Left cardiac atrium (tissue), 4 donors: Measurements from ENCODE around the gene PIAS2. TPM values are rescaled to one million over a fixed set of nuclear protein-coding genes. Genes with fewer than 3 reads are reported as not detected.
"Not testable (repeated sequence)": the region's sequence is repeated elsewhere in the genome, so short reads cannot be mapped to it uniquely, and the experiment has no call there.

Experiments used
- ATAC-seq, 2 donors: fragments of 200-7000 bp; cut with Tn5 transposase; one replicate each; pipeline ENCODE4 v1.9.1; 2020; ENCODE audit warnings: mild to moderate bottlenecking in 2 of 2, moderate library complexity in 2 of 2
- DNase-seq: peaks from one replicate; pipeline ENCODE4 v3.0.0-alpha.2; 2020
- intact Hi-C, 2 donors: fragments of 100-400 bp; cut with DNase I; formaldehyde crosslinking; loops; one replicate each; pipeline versions ENCODE4 v1.14.1 to v1.15.1; 2022 to 2023
- total RNA-seq, 2 donors: library from RNA; stranded (reverse); fragmentation: NEBNext Ultra II Directional; extraction: Animal tissue kit (Norgen Biotek cat#: 25700); gene quantifications; one replicate each; pipeline ENCODE4 v1.2.1, GENCODE V29; 2021
- donor health status: DM: no; HTN: yes; CAD: no.
- donor health status: DM: no; HTN: yes; CAD: no; lungs with severe emphysema.
- donor health status: DM: yes; HTN: yes; CAD: no.
- donor health status: Dilated cardiomyopathy.

The PIAS2 gene
- total RNA-seq, 2 donors from 2014 or later, result 28.5 to 36.6 TPM

DNA sequence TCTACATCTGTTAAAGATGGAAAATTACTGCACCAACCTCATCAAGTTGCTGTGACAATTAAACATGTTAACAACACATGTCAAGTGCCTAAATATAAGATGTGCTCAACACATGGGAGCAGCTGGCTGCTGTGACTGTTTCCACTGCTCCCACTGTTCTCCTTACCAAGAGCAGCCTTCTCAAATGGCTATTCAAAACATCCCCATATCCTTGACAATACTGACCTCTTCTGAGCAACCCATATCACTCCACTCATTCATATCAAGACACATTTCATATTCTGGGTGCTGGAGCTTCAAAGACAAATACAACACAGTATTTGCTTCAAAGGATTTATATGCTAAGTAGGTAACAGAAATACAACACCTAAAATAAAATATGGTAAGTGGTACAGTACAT lies 60.3 kb downstream of the PIAS2 start:
- intact Hi-C loops, result no loop called here
- ATAC-seq (no peak), DNase-seq (no peak)

DNA sequence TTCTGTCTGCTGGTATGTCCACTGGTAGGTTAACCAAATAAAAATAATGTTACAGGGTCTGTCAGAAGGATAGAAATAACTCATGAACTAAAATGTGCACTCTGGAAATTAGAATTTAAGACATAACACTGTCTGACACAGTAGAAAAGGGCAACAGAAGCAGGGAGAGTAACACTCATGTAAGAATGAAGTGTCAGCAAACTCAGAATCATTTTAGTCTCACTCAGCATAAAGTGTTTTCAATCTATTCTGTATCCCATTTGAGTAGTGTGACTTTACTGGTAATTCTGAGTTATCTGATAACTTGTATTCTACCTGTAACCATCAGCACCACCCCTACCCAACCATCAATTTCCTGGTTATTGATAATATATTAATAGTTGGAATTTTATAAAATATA lies 68.3 kb downstream of the PIAS2 start:
- no peak for DNase-seq
- intact Hi-C loops, result no loop called here
- no peak for ATAC-seq

DNA sequence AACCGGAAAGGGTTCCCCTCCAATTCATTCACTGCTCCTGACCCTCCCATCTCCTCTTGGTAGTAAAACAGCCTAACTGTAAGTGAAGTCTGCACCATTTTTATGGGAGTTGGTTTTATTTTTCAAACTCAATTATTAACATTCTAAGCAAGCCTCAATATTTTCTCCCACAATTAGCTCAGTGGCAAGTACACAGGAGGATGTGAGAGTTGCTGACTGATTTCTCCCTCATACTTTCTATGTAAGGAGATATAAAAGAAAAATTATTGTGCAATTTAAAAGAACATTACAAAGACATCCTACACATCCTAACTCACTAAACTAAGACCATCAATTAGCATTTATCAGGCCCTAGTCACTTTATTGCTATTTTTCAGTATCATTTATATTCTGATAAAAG lies 73.9 kb downstream of the PIAS2 start:
- ATAC-seq, result no peak

DNA sequence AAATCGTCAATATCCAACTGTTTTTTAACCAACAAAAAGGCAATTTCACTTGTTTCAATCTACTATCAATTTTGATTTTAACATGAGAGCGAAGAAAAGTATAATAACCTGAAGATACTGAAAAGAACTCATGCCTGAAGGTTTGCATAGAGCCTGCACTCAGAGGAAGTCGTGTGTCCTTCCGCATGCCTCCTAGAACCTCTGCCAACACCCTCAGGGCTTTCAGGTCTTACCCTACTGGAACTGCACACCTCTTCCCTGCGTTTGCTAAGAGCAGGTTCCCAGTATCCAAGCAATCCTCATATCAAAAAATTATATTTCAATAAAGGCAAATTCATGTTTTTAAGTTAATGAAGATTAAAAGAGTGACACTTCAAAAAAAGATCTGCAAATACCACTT lies 74.7 kb downstream of the PIAS2 start:
- no peak for DNase-seq
- intact Hi-C loops, result no loop called here
- no peak for ATAC-seq

More for the DNA sequence above, 73.9 kb downstream of the PIAS2 start:
- intact Hi-C loops, result no loop called here
- DNase-seq, result no peak

DNA sequence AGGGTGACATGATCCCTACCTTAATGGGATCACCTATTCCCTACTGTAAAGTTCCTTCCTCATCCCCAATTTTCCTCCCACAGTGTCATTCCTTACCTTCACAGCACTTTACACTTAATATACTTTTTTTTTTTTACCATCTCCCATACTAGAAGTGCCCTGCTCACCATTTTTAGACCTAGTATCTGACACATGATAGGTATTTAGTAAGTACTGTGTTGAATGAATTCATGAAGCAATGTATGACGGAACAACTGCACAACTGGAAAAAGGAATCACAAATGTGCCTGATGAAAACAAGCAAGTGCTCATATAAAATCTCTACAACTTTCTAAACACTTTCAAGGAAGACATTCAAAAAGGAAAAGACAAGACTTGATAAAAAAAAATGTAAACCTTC lies 83.4 kb downstream of the PIAS2 start:
- intact Hi-C loops, result no loop called here
- DNase-seq (no peak), ATAC-seq (no peak)

DNA sequence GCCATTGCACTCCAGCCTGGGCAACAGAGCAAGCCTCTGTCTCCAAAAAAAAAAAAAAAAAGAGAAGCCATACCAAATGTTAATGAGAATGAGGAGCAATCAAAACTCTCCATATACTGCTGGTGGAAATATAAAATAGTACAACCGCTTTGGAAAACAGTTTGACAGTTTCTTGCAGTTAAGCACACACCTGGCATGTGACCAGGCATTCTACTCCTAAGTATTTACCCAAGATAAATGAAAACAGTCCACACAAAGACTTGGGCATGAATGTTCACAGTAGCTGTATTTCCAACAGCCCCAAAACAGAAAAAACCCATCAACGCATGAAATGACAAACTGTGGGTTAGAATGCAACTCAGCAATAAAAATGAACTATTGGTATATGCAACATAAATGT lies 84.5 kb downstream of the PIAS2 start:
- DNase-seq (no peak), ATAC-seq (no peak)
- intact Hi-C loops, result no loop called here

DNA sequence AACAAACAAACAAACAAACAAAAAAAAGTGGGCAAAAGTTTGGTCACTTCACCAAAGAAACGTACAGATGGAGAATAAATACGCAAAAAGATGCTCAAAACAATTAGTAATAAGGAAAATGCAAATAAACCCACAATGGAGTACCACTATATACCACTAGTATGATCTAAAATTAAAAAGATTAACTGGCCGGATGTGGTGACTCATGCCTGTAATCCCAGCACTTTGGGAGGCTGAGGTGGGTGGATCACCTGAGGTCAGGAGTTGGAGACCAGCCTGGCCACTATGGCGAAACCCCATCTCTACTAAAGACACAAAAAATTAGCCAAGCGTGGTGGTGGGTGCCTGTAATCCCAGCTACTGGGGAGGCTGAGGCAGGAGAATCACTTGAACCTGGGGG lies 84.9 kb downstream of the PIAS2 start:
- ATAC-seq, intact Hi-C loops, DNase-seq: not testable (repeated sequence)

DNA sequence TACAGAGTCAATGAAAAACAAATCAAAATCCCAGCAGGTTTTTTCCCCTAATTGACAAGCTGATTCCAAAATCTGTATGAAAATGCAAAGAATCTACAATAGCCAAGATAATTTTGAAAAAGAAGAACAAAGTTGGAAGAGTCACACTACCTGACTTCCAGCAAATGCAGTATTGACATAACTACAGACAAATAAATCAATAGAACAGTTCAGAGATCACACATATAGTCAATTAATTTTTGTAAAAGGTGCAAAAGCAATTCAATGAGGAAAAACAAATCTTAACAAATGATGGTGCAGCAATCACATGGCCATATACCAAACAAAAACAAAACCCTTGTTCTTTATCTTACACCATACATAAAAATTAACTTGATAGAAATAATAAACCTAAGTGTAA lies 85.9 kb downstream of the PIAS2 start:
- ATAC-seq (no peak), DNase-seq (no peak)
- intact Hi-C loops, result no loop called here

DNA sequence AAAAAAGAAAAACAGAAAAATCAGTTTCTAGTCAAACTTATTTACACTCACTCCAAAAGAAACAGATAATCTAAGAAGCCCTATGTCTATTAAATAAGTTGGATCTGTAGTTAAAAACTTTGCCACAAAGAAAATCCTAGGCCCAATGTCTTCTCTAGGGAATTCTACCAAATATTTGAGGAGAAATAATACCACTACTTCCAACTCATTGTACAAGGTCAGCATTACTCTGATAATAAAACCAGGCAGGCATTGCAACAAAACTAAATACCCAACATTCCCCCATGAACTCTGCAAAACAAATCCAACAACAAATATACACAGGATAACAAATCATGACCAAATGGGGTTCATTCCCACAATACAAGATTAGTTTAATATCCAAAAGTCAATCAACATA lies 86.7 kb downstream of the PIAS2 start:
- no peak for DNase-seq
- ATAC-seq, result no peak
- intact Hi-C loops, result no loop called here

DNA sequence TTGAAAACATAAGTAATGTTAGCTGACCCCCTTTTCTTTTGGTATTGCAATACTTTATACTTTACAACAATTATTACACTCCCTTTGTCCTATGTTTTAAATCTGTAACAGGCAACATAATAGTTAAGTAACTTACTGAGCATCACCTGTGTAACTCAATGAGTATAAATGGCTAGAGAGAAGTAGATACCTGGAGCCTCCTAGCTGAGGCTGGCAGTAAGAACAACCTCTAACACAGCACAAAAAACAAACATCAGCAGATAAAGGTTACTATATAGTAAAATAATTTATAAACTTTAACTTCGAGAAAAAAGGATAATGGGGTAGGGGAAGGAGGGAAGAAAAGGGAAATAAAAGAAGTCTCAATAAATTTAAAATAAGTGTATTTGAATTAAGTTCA lies 87.4 kb downstream of the PIAS2 start:
- intact Hi-C loops, result no loop called here
- ATAC-seq (no peak), DNase-seq (no peak)

DNA sequence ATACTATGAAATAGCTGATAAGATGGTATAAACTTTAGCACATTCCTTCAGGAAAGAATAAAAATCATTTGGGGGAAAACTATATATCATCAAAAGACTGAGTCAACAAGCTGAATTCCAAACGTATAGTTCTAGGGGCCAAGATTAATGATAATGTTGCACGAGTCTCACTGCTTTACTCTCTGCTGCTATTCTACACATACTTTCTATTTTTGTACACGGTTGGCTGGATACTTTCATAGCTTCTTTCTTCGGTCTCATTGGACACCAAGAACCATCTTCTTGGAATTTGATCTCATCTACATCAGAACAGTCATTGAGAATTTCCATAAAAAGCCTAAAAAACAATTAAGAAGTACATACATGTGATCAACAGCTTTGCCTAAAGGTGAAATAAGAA lies 87.8 kb downstream of the PIAS2 start:
- ATAC-seq (no peak), DNase-seq (no peak)
- intact Hi-C loops, result no loop called here

DNA sequence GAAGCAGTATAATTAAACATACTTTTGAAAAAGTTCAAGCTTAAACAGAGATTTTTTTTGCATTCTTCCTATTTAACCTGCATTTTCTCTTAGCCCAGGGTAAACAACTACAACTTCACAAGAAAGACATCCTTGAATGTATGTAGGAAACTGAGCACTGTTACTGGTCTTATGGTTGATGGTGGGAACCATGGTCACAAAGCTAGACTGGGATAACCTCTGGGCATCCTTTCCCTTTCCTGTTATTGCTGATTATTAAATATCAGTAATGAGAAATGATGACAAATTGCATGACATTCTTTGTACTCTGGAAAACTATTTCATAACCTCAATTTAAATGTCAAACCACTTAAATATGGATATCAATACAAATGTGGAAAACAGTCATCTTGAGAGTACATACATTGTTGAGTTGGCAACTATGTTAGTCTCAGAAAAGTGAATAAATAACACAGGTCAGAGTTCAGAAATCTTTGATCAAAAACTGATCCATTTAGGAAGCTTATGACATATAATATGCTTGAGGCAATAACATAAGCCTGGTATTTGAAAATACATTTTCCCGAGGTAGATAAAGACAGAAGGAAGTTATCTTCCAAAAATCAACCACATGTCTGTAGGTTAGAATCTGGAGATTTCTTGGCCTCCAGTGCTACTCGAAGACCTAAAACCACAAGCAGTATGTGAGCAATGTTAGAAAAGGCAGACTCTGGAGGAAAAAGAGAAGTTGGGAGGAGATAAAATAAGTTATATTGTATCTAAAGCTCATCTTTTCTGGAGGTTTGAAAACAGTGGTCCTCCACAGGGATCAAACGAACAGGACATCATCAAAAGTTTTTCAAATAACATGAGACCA lies 95.2 kb downstream of the PIAS2 start:
- intact Hi-C loops, result no loop called here
- no peak for DNase-seq
- ATAC-seq, result no peak

DNA sequence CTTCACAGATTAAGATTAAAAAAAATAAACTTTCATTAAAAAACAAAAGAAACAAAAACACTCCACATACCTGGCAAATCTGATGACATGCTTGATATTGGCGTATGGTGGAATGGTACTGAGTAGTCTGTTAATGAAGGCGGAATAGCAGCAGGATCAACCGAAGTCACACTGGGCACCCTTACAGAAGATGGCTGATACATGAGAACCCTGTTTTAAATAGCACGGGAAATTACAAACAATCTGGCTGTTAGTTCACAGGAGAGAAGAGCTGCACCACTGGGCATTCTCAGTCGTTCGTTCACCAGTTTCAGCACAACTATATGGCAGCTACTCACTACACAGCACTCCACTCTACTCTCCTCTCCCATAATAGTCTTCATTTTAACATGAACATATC lies 96.4 kb downstream of the PIAS2 start:
- intact Hi-C loops, result no loop called here
- no peak for ATAC-seq
- DNase-seq, result no peak

DNA sequence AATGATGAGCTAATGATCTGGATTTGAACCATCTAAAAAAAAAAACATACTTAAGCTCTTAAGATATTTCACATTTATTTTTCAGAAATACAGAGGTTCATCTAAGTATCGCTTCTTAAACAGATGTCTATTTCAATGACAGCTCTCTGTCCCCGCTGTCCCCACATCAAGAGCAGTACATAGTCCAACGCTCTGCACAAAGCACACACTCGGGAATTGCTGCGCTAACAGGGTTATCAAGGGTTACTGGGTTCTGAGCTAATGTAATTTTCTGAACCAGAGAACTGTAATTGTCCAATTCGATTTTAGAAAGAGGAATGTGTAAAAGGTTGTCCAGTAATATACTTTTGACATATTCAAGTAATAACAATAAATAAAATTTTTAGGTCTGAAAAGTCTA lies 101.6 kb downstream of the PIAS2 start:
- no peak for DNase-seq
- no peak for ATAC-seq
- intact Hi-C loops, result no loop called here

DNA sequence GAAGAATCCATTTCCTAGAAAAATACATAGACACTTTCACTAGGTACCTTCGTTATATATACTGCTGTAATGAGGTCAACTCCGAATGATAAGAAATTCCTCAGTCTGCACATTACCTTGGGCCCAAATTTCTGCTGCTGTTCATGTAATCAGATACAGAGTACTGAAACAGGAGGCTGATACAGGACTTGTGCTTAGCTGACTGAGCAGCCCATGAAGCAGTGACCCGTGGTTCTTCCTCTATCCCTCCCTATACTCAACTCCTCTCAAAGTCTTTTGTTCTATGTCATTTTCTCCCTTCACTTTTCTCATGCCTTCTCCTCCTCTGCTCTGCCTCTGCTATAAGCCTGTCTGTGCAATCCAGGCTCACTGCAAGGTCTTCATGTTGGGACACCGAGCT lies 102.9 kb downstream of the PIAS2 start:
- intact Hi-C loops, result no loop called here
- DNase-seq, result no peak
- no peak for ATAC-seq

DNA sequence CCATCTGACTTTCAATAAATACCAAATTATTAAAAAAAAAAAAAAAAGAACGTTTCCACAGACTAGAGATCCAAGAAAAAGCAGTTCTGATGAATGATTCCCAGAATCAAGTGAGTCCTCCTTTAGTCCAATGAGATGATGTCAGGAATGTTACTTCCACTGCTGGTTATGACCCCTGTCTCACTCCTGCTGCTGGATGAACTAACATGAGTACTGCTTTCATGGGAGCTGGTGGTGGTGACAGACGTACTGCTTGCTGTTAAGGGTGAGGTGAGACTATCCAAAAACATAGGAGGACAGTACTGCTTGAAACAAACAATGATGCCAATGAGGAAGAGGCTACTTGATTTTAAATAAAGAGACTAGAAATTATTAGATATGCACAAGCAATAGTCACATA lies 105.0 kb downstream of the PIAS2 start:
- intact Hi-C loops, result no loop called here
- DNase-seq (no peak), ATAC-seq (no peak)

DNA sequence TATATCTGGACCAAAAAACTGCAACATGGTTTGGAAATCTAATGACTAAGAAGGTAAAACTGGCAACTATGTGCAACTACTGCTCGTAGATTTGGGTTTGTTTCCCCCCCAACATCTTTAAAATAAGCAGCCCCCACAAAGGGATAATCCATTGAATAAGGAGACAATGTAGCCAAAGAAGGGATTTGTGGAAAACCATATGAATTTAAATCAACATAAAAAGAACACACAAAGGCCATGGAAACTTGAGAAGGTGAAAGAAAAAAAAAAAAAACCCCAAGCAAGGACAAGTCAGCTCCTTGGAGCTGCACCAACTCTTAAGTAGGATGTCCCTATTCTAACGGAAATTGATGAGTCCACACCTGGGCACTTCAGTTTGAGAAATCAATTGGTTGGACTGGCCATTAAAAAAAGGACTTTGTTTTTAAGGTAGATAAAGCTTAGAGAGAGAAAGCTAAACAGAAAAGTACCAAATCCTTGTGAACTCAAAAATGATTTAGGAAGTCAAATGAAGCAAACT lies 106.8 kb downstream of the PIAS2 start:
- DNase-seq (no peak), ATAC-seq (no peak)
- intact Hi-C loops, result no loop called here

DNA sequence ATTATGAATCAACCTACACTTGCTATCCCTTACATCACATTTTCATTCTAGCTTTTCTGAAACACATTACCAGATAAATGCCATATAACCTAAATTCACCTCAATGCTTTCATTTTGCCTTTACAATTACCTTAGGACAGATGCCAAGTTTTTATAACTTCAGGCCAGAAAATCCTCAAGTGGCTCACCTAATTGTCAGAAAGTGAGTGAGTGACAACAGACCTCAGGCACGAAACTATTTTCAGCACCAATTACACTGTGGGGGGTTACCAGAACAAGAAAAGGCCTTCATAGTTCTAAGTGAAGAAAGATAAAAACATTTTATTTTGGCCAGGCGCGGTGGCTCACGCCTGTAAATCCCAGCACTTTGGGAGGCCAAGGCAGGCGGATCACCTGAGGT lies 108.2 kb downstream of the PIAS2 start:
- no peak for DNase-seq
- no peak for ATAC-seq
- intact Hi-C loops, result no loop called here

DNA sequence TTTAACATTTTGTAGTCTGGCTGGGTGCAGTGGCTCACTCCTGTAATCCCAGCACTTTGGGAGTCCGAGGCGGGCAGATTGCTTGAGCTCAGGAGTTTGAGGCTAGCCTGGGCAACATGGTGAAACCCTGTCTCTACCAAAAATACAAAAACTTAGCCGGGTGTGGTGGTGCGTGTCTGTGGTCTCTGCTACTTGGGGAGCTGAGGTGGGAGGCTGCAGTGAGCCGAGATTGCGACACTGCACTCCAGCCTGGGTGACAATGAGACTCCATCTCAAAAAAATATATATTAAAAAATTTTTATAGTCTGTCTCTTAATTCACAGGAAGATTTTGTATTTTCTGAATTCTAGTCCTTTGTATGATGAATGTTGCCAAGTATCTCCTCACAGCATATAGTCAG lies 121.4 kb downstream of the PIAS2 start:
- DNase-seq, ATAC-seq, intact Hi-C loops: not testable (repeated sequence)

DNA sequence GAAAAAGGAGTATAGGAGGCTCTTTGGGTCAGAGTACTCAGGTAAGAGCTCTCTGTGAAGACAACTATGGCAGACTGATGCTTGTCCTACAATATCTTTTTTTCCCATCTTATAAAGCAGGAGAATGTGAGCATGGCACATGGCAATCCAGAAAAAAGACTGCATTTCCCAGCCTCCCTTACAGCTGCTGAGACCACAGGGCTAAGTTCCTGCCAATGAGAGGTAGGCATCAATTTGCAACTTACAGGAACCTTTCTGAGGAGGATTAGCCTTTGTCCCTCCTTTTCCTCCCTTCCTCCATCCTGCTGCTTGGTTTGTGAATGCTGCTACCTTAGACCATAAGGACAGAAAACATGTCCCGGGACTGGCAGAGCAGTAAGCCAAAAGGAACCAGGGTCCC lies 122.7 kb downstream of the PIAS2 start:
- DNase-seq, result no peak
- ATAC-seq, result no peak
- intact Hi-C loops, result no loop called here

DNA sequence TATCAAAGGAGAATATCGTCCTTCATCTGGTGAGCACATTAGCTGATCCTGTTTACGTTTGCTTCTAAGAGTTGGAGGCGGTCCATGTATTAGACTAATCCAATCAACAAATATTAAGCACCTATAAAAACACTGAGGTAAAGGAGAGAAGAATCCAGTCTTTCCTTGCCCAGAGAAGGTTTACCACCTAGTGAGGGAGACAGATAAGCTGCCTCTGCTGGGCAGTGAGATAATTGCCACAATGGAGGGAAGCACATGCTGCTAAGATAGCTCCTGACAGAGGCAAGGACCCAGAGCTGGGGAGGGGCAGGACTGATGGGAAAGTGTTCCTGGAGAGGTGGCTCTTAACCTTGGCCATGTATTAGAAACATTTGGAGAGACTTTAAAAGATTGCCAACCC lies 123.7 kb downstream of the PIAS2 start:
- DNase-seq (no peak), ATAC-seq (no peak)
- intact Hi-C loops, result no loop called here
